ENCODE data around the gene NFATC2. TPM values are rescaled to one million over a fixed set of nuclear protein-coding genes. Genes with fewer than 3 reads are reported as not detected.
A peak's percentile ranks its signal among the peaks of the same experiment; 100 is the strongest.

Gene NFATC2
- total RNA-seq, 2 experiments from 2014 or later, result 35.8 to 36.5 TPM

DNA sequence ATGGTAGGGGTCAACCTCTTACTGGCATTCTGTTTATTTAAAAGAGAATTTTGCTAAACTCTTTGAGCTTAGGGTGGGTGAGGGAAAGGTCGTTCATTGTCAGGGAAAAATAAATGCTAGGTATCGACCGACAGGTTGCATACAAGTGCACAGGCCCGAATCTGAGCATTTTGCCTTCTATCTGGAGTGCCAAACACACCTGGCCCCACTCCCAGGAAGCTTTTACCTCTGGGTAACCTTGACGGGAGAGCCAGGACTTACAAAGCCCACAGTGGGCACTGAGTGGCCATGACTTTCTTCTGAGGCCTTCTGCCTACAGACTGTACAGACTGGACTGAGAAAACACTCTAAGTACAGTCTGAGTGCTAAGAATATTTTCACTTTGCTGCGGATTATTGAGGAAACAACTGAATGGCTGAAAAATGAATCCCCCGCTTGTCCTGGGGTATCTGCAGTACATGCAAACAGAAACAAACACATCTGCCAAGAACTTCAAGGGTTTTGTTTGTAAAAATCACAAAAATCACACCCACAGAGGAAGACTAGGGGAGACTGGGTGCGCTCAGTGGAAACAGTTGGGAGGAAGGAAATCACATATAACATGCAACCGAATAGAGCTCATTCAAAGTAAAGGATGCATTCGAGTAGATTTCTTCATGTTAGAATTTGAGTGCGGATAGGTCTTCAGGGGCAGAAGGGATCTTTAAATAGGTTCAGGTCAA lies 152.8 kb downstream of the NFATC2 start:
- no peak overlapping the region for H3K4me3 Mint-ChIP-seq
- H3K9me3 Mint-ChIP-seq, result no peaks in the 10 kb centered on the region
- H3K27me3 Mint-ChIP-seq, result no peaks in the 10 kb centered on the region
- POLR2A ChIA-PET, result interaction anchor here (0.6 to 1.5 kb wide), 4 partner anchors 11 to 851 kb away, joined by 3 to 5 read pairs (median 4); no protein-coding TSS in a partner anchor
- DNase-seq, result no peak
- peak overlapping the region; percentile 0 for H3K27ac Mint-ChIP-seq
- H3K4me1 Mint-ChIP-seq (ENCODE audit: low read depth), result peaks cover 84% of the 10 kb centered on the region
- H3K36me3 Mint-ChIP-seq, result peaks cover 57% of the 10 kb centered on the region
- CTCF ChIA-PET, result interaction anchor here (1.1 to 3.2 kb wide), 6 partner anchors 10 to 234 kb away, joined by 3 to 12 read pairs (median 5); no protein-coding TSS in a partner anchor
- intact Hi-C loops (cut with micrococcal nuclease), result loop anchor here (5.0 kb wide), 1 partner anchor 233 kb away; no protein-coding TSS in a partner anchor

DNA sequence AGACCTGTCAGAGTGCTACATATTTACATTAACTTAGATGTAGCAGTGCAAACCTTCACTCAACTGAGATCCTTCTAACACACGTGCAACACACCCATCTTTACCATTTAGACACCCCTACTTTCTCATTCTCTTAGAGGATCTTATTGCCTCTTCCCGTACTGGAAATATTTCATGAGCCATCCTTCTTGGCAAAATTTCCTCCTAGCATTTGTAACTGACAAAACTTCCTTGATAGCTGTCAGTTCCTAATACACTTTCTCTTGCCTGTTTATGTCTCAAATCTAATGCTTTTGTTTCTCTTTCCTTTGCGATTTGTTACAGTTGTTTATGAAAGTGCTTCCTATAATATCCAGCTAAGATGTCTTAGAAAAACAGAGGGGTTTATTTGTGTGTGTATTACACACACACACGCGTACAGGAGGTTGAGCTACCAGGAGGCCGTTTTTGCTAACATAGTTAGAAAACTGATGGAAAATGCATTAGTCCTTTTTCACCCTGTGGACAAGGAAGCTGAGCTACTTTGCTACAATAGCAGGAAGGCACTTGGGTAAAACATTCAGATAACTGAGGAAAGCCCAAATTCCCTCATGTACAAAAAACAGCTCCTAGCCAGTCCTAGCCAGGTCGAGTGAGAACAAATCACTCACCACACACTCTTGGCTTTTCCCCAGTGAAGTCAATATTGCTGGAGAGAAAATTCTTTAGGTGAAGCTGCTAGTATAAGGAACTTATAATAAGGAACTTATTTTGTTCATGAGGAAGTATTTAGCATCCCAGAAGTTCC lies 153.6 kb downstream of the NFATC2 start:
- no peak overlapping the region for H3K4me3 Mint-ChIP-seq
- peaks cover 84% of the 10 kb centered on the region for H3K4me1 Mint-ChIP-seq (ENCODE audit: low read depth)
- ChIA-PET POLR2A (interaction anchor here (1.4 to 1.5 kb wide), 2 partner anchors 12 to 16 kb away, joined by 4 to 5 read pairs; no protein-coding TSS in a partner anchor), CTCF (interaction anchor here (0.7 to 3.2 kb wide), 6 partner anchors 10 to 401 kb away, joined by 3 to 12 read pairs (median 4); no protein-coding TSS in a partner anchor)
- no peaks in the 10 kb centered on the region for H3K27me3 Mint-ChIP-seq
- peaks cover 52% of the 10 kb centered on the region for H3K36me3 Mint-ChIP-seq
- no peaks in the 10 kb centered on the region for H3K9me3 Mint-ChIP-seq
- H3K27ac Mint-ChIP-seq, result peak overlapping the region; percentile 59
- DNase-seq, result no peak
- intact Hi-C loops (cut with micrococcal nuclease), result loop anchor here (1.0 to 5.0 kb wide), 2 partner anchors 11 to 233 kb away; no protein-coding TSS in a partner anchor

DNA sequence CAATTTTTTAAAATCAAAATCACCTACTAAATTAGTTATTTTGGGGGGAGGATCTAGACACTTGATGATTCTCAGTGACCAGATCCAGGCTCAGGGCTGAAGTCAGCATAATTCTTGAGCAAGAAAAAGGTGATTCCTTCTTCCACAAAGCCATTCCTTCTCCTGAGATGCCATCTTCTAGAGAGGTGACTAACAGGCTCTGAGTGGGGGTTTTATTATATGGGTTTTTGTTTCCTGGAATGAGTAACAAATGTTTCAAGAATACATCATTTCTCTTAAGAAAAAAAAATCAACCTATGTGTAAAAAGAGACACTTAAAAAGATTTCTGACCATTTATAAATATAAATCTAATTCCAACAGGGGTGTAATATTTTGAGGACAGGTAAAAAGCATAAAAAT lies 154.3 kb downstream of the NFATC2 start:
- no peak overlapping the region for H3K4me3 Mint-ChIP-seq
- ChIA-PET POLR2A (interaction anchor here (1.4 to 1.5 kb wide), 2 partner anchors 13 to 17 kb away, joined by 4 to 5 read pairs; no protein-coding TSS in a partner anchor), CTCF (interaction anchor here (1.2 to 3.1 kb wide), 3 partner anchors 11 to 36 kb away, joined by 3 to 12 read pairs (median 10); no protein-coding TSS in a partner anchor)
- H3K36me3 Mint-ChIP-seq, result peaks cover 54% of the 10 kb centered on the region
- H3K4me1 Mint-ChIP-seq (ENCODE audit: low read depth), result peaks cover 87% of the 10 kb centered on the region
- H3K27me3 Mint-ChIP-seq, result no peaks in the 10 kb centered on the region
- intact Hi-C loops (cut with micrococcal nuclease), result loop anchor here (1.0 to 5.0 kb wide), 2 partner anchors 12 to 234 kb away; no protein-coding TSS in a partner anchor
- H3K9me3 Mint-ChIP-seq, result no peaks in the 10 kb centered on the region
- H3K27ac Mint-ChIP-seq, result peak overlapping the region; percentile 21
- DNase-seq, result no peak

DNA sequence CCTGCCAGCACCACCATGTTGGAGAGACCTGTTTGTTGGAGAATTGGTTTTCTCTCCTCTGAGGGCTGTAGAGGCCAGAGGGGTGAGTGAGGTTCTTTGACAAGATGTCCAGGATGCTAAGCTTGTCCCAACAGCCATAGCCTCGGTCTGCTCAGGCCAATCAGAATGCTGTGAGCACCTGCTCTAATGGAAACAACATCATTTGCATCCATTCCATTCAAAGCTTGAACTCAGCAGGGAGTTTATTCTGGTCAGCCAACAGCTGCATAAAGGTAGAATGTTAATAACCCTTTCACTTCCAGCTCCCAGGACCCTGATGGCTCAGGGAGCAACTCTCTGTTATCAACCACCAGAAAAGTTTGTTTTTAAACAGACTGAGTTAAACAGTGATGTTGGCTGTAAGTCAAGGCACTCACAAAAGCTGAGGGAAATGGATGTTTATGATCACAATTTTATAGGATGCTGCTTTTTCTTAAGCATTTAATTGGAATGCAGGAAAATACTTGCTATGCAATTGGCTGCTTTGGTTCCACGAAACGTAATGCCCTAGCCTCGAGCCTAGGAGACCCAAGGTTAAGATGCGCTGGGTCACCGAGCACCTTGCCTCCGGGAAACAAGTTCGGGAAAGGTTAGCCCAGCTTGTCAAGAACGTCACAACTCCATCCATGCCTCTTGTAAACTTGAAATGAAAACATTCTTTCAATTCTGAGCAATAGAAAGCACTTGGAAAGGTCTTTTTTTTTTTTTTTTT lies 155.2 kb downstream of the NFATC2 start:
- CTCF ChIA-PET, result interaction anchor here (0.7 to 3.7 kb wide), 11 partner anchors 12 to 395 kb away, joined by 3 to 47 read pairs (median 11); partner anchors contain the start of gene NFATC2
- no peak overlapping the region for H3K27ac Mint-ChIP-seq
- H3K36me3 Mint-ChIP-seq, result peaks cover 45% of the 10 kb centered on the region
- H3K27me3 Mint-ChIP-seq, result no peaks in the 10 kb centered on the region
- DNase-seq, result no peak
- POLR2A ChIA-PET, result interaction anchor here (0.6 to 1.2 kb wide), 5 partner anchors 17 to 459 kb away, joined by 3 to 7 read pairs (median 3); no protein-coding TSS in a partner anchor
- H3K4me1 Mint-ChIP-seq (ENCODE audit: low read depth), result peaks cover 79% of the 10 kb centered on the region
- intact Hi-C loops (cut with micrococcal nuclease), result loop anchor here (2.0 to 5.0 kb wide), 2 partner anchors 208 to 235 kb away; no protein-coding TSS in a partner anchor
- H3K4me3 Mint-ChIP-seq, result no peak overlapping the region
- H3K9me3 Mint-ChIP-seq, result no peaks in the 10 kb centered on the region

DNA sequence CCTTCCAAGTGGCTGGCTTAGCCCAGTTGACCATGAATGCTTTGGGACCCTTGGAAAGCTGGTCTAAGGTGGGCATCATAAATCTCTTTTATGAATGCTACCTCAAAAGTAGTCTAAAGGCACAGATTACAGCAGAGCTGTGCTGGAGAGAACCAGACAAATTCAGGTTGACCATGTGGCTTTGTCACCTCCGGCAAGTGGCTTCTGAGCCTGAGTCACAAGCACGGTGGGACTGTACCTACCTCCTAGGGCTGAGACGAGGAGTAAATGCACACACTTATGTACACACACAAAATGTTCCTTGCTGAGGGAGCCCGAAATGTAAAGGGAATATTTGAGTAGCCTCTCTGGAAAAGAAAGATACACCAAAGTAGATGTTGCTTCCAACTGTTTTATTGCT lies 155.9 kb downstream of the NFATC2 start:
- peak; percentile 79 for DNase-seq
- Mint-ChIP-seq H3K4me3 (no peak overlapping the region), H3K27me3 (no peaks in the 10 kb centered on the region), H3K9me3 (no peaks in the 10 kb centered on the region), H3K36me3 (peaks cover 40% of the 10 kb centered on the region), H3K27ac (no peak overlapping the region), H3K4me1 (ENCODE audit: low read depth) (peaks cover 77% of the 10 kb centered on the region)
- intact Hi-C loops (cut with micrococcal nuclease), result loop anchor here (1.0 to 5.0 kb wide), 7 partner anchors 18 to 236 kb away; no protein-coding TSS in a partner anchor
- ChIA-PET CTCF (interaction anchor here (0.9 to 3.7 kb wide), 21 partner anchors 11 to 239 kb away, joined by 3 to 47 read pairs (median 5); partner anchors contain the start of gene NFATC2), POLR2A (interaction anchor here (0.8 to 2.7 kb wide), 7 partner anchors 13 to 239 kb away, joined by 3 to 15 read pairs (median 3); partner anchors contain the start of gene NFATC2)

DNA sequence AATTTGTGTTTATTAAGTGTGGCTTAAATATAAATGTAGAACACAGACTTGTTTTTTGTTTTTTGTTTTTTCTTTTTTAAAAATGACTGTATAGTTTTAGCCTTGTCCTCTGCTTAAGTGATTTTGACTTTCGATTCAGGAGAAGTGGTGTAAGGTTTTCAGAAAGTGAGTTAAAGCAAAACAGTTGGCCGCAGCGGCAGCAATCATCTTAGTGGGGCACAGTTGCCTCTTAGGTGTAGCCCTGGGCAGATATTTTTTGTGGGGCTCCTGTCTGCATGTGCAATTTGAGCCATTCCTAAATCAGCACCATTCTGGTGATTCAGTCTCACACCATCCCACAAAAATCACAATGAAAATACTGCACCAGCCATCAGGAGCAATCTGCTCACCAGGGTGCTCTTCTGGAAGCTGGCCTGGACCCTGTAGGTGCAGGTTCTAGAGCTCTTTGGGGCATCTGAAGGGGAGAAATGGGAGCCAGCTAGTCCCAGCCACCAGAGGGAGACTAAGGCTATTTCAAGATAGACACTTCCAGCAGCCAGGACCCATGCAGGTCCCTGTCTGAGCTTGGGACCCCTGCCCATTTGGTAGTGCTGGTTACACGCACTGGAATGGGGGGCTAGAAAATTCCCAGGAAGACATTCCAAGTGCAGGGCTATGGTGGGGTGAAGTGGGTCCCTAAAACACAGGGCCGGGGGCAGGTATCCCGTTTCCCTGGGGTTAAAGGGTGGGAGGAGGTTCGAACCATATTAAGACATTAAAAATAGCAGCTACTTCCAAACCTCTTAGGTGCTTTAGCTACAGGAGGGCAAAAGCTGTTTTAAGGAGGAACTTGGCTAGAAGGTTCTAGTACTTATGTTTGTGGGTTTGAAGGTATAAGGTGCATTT lies 156.6 kb downstream of the NFATC2 start:
- H3K4me3 Mint-ChIP-seq, result no peak overlapping the region
- ChIA-PET POLR2A (interaction anchor here (0.7 to 2.7 kb wide), 6 partner anchors 14 to 240 kb away, joined by 3 to 15 read pairs (median 4); partner anchors contain the start of gene NFATC2), CTCF (interaction anchor here (0.9 to 3.7 kb wide), 26 partner anchors 11 to 252 kb away, joined by 3 to 47 read pairs (median 5); partner anchors contain the start of gene NFATC2)
- peaks cover 38% of the 10 kb centered on the region for H3K36me3 Mint-ChIP-seq
- no peak overlapping the region for H3K27ac Mint-ChIP-seq
- peak; percentile 50 for DNase-seq
- H3K9me3 Mint-ChIP-seq, result no peaks in the 10 kb centered on the region
- intact Hi-C loops (cut with micrococcal nuclease), result loop anchor here (1.0 to 5.0 kb wide), 7 partner anchors 18 to 236 kb away; no protein-coding TSS in a partner anchor
- H3K27me3 Mint-ChIP-seq, result no peaks in the 10 kb centered on the region
- peaks cover 73% of the 10 kb centered on the region for H3K4me1 Mint-ChIP-seq (ENCODE audit: low read depth)

DNA sequence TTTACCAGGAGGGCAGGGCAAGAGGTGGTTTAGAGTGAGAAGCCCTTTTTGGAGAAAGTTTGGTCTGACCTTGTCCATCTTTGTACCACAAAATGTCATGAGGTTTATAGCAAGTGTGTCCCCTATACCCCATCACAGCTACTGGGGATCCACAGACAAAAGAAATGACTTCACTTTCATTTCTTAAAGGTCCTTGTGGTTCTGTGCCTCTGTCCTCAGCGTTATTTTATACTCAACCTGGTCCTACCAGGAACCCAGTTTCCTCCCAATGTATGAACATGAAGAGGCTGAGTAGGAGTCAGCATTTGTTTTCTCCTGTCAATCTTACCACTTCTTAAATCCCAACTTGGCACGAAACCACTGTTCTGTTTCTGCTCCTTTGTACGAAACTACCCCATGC lies 157.6 kb downstream of the NFATC2 start:
- no peak for DNase-seq
- peaks cover 63% of the 10 kb centered on the region for H3K4me1 Mint-ChIP-seq (ENCODE audit: low read depth)
- CTCF ChIA-PET, result interaction anchor here (0.7 to 3.7 kb wide), 11 partner anchors 12 to 253 kb away, joined by 3 to 47 read pairs (median 4); no protein-coding TSS in a partner anchor
- H3K27me3 Mint-ChIP-seq, result no peaks in the 10 kb centered on the region
- peak overlapping the region; percentile 49 for H3K27ac Mint-ChIP-seq
- H3K36me3 Mint-ChIP-seq, result peaks cover 30% of the 10 kb centered on the region
- H3K4me3 Mint-ChIP-seq, result no peak overlapping the region
- POLR2A ChIA-PET, result interaction anchor here (0.7 to 2.7 kb wide), 4 partner anchors 15 to 227 kb away, joined by 4 to 15 read pairs (median 4); no protein-coding TSS in a partner anchor
- no peaks in the 10 kb centered on the region for H3K9me3 Mint-ChIP-seq
- intact Hi-C loops (cut with micrococcal nuclease), result loop anchor here (5.0 kb wide), 1 partner anchor 237 kb away; no protein-coding TSS in a partner anchor

DNA sequence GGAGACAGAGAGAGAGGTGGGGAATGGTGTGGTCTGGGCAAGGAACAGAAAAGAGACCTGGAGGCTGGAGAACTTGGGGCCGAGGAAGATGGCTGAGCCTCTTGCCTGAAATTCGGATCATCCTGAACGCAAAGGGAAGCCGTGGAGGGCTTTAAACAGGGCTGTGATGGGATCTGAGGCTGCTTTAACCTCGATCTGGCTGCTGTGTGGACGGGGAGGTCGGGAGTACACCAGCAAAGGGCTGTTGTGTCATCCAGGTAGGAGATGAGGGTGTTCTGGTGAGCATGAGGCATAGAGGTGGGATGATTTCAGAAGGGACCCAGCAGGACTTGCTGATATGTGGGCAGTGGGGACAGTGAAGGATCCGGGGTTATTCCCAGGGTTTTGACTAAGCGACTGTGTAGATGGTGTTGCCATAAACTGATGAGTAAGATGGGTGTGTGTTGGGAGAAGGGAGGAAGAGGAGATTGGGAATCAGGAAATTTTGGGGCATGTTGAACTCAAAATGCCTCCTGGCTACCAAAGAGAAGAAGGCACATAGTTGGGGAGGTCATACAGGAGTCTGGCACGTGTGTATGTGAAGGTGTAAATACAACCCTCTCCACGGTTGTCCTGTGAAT lies 158.5 kb downstream of the NFATC2 start:
- Mint-ChIP-seq H3K27ac (no peak overlapping the region), H3K36me3 (peaks cover 23% of the 10 kb centered on the region), H3K4me1 (ENCODE audit: low read depth) (peaks cover 54% of the 10 kb centered on the region), H3K27me3 (no peaks in the 10 kb centered on the region), H3K4me3 (no peak overlapping the region), H3K9me3 (no peaks in the 10 kb centered on the region)
- DNase-seq, result no peak
- POLR2A ChIA-PET, result interaction anchor here (2.7 kb wide), 1 partner anchor 16 kb away, joined by 15 read pairs; no protein-coding TSS in a partner anchor
- CTCF ChIA-PET, result interaction anchor here (0.7 to 3.7 kb wide), 6 partner anchors 12 to 240 kb away, joined by 3 to 47 read pairs (median 4); no protein-coding TSS in a partner anchor
- intact Hi-C loops (cut with micrococcal nuclease), result no loop called here

DNA sequence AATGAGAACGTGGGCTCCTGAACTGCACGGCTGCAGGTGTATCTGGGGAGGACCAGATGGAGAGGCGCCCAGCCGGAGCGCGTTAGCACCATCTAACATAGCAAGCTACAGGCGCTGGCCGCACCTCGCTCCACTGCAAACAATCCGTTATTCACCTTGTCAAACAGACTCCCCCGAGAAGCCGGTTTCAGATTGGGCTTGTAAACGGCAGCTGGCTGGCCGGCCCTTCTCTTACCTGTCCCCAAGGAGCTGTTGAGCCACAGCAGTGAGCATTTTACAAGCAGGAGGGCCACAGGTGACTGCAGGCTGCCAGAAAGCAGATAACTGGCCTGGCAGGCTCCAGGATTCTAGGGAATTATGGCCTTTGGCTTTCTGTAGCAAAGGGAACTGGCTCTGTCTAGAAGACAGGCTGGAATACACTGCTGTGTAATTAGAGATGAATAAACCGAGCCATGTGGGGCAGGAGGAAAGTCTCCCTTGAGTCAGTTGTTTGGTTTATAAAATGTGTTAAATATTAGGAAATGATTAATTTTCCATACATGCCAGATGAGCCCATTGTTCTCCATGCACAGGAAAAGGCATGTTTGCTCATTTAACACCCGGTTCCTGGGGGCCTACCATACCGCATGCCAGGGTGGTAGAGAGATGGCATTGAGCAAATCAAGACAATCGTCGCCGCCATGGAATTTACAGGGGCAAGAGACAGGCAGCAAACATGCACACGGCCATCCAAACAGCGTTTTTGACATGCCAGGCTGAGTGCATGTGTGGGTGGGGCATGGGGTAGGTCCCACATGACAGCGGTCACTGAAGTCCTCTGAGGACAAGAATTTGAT lies 159.3 kb downstream of the NFATC2 start:
- intact Hi-C loops (cut with micrococcal nuclease), result no loop called here
- no peak overlapping the region for H3K4me3 Mint-ChIP-seq
- no peaks in the 10 kb centered on the region for H3K27me3 Mint-ChIP-seq
- peaks cover 48% of the 10 kb centered on the region for H3K4me1 Mint-ChIP-seq (ENCODE audit: low read depth)
- CTCF ChIA-PET, result interaction anchor here (1.0 kb wide), 1 partner anchor 11 kb away, joined by 3 read pairs; no protein-coding TSS in a partner anchor
- no peaks in the 10 kb centered on the region for H3K9me3 Mint-ChIP-seq
- peaks cover 20% of the 10 kb centered on the region for H3K36me3 Mint-ChIP-seq
- POLR2A ChIA-PET, result no interaction called here
- H3K27ac Mint-ChIP-seq, result no peak overlapping the region
- DNase-seq, result no peak

Data from activated CD4-positive, alpha-beta memory T cell treated with anti-CD3 and anti-CD28 coated beads for 36 hours (primary cell).